IMR-90 (cell line): ENCODE results near the gene CD8B2.

Source experiments
- POLR2A ChIP-seq: IDR thresholded peaks from 2 replicates; pipeline ENCODE4 v1.6.1; 2012; ENCODE audit warnings: mild to moderate bottlenecking, low read depth, low read length
- RAD21 ChIP-seq: IDR thresholded peaks from 2 replicates; pipeline ENCODE4 v1.6.1; 2012; ENCODE audit warnings: low read length, improper control_type of control experiment
- TF ChIP-seq, protein P1 (sequence below): conservative IDR thresholded peaks from 2 replicates; pipeline ENCODE4 v1.5.1; 2012; ENCODE audit warnings: mild to moderate bottlenecking, low read depth, low read length, improper control_type of control experiment
- TF ChIP-seq, protein P2 (sequence below): fragments of 150-350 bp; IDR thresholded peaks from 2 replicates; pipeline ENCODE4 v1.6.1; 2017; ENCODE audit warnings: mild to moderate bottlenecking, antibody characterized with exemption, low read length, low read depth

DNA sequence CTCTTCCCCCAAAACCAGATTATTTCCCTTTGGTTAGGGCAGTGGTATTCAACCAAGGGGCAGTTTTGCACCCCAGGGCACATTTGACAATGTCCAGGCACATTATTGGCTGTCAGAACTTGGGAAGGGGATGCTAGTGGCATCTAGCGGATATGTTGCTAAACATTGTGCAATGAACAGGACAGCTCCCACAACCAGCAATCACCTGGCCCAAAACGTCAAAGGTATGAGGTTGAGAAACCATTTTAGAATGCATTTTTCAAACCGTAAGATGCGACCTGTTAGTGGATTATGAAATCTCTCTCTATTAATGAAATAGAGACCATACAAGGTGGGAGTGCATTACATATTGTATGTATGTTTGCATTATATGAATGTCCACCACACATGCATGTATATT lies 54.2 kb downstream of the CD8B2 start:
- TF ChIP-seq, protein P1, sequence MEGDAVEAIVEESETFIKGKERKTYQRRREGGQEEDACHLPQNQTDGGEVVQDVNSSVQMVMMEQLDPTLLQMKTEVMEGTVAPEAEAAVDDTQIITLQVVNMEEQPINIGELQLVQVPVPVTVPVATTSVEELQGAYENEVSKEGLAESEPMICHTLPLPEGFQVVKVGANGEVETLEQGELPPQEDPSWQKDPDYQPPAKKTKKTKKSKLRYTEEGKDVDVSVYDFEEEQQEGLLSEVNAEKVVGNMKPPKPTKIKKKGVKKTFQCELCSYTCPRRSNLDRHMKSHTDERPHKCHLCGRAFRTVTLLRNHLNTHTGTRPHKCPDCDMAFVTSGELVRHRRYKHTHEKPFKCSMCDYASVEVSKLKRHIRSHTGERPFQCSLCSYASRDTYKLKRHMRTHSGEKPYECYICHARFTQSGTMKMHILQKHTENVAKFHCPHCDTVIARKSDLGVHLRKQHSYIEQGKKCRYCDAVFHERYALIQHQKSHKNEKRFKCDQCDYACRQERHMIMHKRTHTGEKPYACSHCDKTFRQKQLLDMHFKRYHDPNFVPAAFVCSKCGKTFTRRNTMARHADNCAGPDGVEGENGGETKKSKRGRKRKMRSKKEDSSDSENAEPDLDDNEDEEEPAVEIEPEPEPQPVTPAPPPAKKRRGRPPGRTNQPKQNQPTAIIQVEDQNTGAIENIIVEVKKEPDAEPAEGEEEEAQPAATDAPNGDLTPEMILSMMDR = no peak
- TF ChIP-seq, protein P2, sequence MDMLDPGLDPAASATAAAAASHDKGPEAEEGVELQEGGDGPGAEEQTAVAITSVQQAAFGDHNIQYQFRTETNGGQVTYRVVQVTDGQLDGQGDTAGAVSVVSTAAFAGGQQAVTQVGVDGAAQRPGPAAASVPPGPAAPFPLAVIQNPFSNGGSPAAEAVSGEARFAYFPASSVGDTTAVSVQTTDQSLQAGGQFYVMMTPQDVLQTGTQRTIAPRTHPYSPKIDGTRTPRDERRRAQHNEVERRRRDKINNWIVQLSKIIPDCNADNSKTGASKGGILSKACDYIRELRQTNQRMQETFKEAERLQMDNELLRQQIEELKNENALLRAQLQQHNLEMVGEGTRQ = no peak
- TF ChIP-seq POLR2A (no peak), RAD21 (no peak)
